ENCODE measurements around the gene IGF2BP3.

IGF2BP3 gene

GRCh38 chr7:23422909-23423308 lies 47.4 kb downstream of the IGF2BP3 start (continued):
- no peak for TF ChIP-seq ZNF660 (tag by site-specific recombination; IDR thresholded peaks at IDR 0.05)
- no peak for TF ChIP-seq ZNF18 (tag by site-specific recombination; IDR thresholded peaks at IDR 0.05)
- TF ChIP-seq HOXD13 (CRISPR knock-in tag; IDR thresholded peaks at IDR 0.05; ENCODE audit: borderline replicate concordance), result no peak
- no peak for TF ChIP-seq ZNF433 (tag by site-specific recombination; IDR thresholded peaks at IDR 0.05; ENCODE audit: low read depth)
- TF ChIP-seq ZNF155 (tag by site-specific recombination; IDR thresholded peaks at IDR 0.05), result no peak
- TF ChIP-seq ZNF704 (tag by site-specific recombination; IDR thresholded peaks at IDR 0.05), result no peak
- no peak for TF ChIP-seq KLF17 (tag by site-specific recombination; IDR thresholded peaks at IDR 0.05)

- H3K4me1 ChIP-seq (ENCODE audit: control insufficient read depth, insufficient read depth, low read length), result peaks cover 32% of the 10 kb centered on the region
- CTCF ChIA-PET, result no interaction called here
- no peak overlapping the region for H3K27ac ChIP-seq (ENCODE audit: extremely low read depth, low read depth, low read length)
- POLR2A ChIA-PET, result no interaction called here
- H3K9me3 ChIP-seq (ENCODE audit: control insufficient read depth, insufficient read depth, low read depth, low read length), result no peaks in the 10 kb centered on the region
- no peak overlapping the region for H3K4me3 ChIP-seq (ENCODE audit: low read depth, low read length)
- TF ChIP-seq ZFHX2 (tag by site-specific recombination; conservative IDR thresholded peaks at IDR 0.05) (peak; percentile 17; the same call in 1 of the 2 replicates), ZIC2 (tag by site-specific recombination; IDR thresholded peaks at IDR 0.05) (no peak)
- no peaks in the 10 kb centered on the region; a peak in 1 of 3 replicates for H3K36me3 ChIP-seq (ENCODE audit: control insufficient read depth in 2 of 2, insufficient read depth in 1 of 2, low read length in 2 of 2)
Measured at GRCh38 chr7:23422384-23422783, 47.9 kb downstream of the IGF2BP3 start.

GRCh38 chr7:23419845-23420244 lies 50.4 kb downstream of the IGF2BP3 start:
- ChIA-PET POLR2A (no interaction called here), CTCF (interaction anchor here (0.6 to 2.4 kb wide), 2 partner anchors 10 to 101 kb away, joined by 3 to 12 read pairs; no protein-coding TSS in a partner anchor)
- TF ChIP-seq SP7 (tag by site-specific recombination; IDR thresholded peaks at IDR 0.05), result peak; percentile 78
- no peak for TF ChIP-seq ZNF514 (tag by site-specific recombination; IDR thresholded peaks at IDR 0.05)
- TF ChIP-seq ELK4 (IDR thresholded peaks at IDR 0.05; ENCODE audit: borderline replicate concordance, low read depth, low read length), result no peak
- Histone ChIP-seq H3K9me3 (ENCODE audit: control insufficient read depth, insufficient read depth, low read depth, low read length) (no peaks in the 10 kb centered on the region), H3K4me3 (ENCODE audit: low read depth, low read length) (no peak overlapping the region), H3K36me3 (ENCODE audit: control insufficient read depth in 2 of 2, insufficient read depth in 1 of 2, low read length in 2 of 2) (peaks cover 3 to 10% of the 10 kb centered on the region in 2 experiments; a peak in 2 of 3 replicates), H3K4me1 (ENCODE audit: control insufficient read depth, insufficient read depth, low read length) (peaks cover 29% of the 10 kb centered on the region), H3K27ac (ENCODE audit: extremely low read depth, low read depth, low read length) (no peak overlapping the region)

- ChIA-PET CTCF (no interaction called here), POLR2A (no interaction called here)
- H3K9me3 ChIP-seq (ENCODE audit: control insufficient read depth, insufficient read depth, low read depth, low read length), result no peaks in the 10 kb centered on the region
- peaks cover 6 to 17% of the 10 kb centered on the region in 2 experiments for H3K36me3 ChIP-seq (ENCODE audit: control insufficient read depth in 2 of 2, insufficient read depth in 1 of 2, low read length in 2 of 2)
- peaks cover 29% of the 10 kb centered on the region for H3K4me1 ChIP-seq (ENCODE audit: control insufficient read depth, insufficient read depth, low read length)
- no peak overlapping the region for H3K4me3 ChIP-seq (ENCODE audit: low read depth, low read length)
- peak overlapping the region; percentile 17; the same call in 1 of the 2 replicates for H3K27ac ChIP-seq (ENCODE audit: extremely low read depth, low read depth, low read length)
- TF ChIP-seq ZNF202 (tag by site-specific recombination; IDR thresholded peaks at IDR 0.05; ENCODE audit: borderline replicate concordance) (no peak), ZNF544 (tag by site-specific recombination; IDR thresholded peaks at IDR 0.05) (no peak), HOXD13 (CRISPR knock-in tag; IDR thresholded peaks at IDR 0.05; ENCODE audit: borderline replicate concordance) (no peak), ZEB2 (tag by site-specific recombination; IDR thresholded peaks at IDR 0.05) (0 out of 2 replicates have a peak, but pooled peaks have one; percentile 32), ZNF248 (tag by site-specific recombination; IDR thresholded peaks at IDR 0.05) (no peak), ZNF112 (tag by site-specific recombination; IDR thresholded peaks at IDR 0.05) (no peak), ZNF629 (tag by site-specific recombination; IDR thresholded peaks at IDR 0.05) (no peak), ZNF768 (tag by site-specific recombination; IDR thresholded peaks at IDR 0.05) (no peak), ZNF48 (tag by site-specific recombination; IDR thresholded peaks at IDR 0.05) (no peak), ZNF513 (tag by site-specific recombination; IDR thresholded peaks at IDR 0.05) (no peak), ZNF843 (tag by site-specific recombination; IDR thresholded peaks at IDR 0.05) (peak; percentile 63), ZNF274 (IDR thresholded peaks at IDR 0.05; ENCODE audit: low read length) (no peak), ZNF274 (tag by site-specific recombination; IDR thresholded peaks at IDR 0.05; ENCODE audit: borderline replicate concordance) (no peak), SP7 (tag by site-specific recombination; IDR thresholded peaks at IDR 0.05) (peak; percentile 86)
Measured at GRCh38 chr7:23419160-23419559, 51.1 kb downstream of the IGF2BP3 start.

Data from HEK293 (cell line).